GM12891 (cell line): Measurements from ENCODE around the gene ADARB1.

Source experiments
- DNase-seq: peaks from one replicate; pipeline ENCODE4 v3.0.0; 2011; ENCODE audit warnings: low spot score; ENCODE audit not compliant: insufficient read length
- FAIRE-seq: peaks from 2 replicates; lab custom pipeline; 2011; peaks lifted over from hg19 to GRCh38; lab: Jason Lieb, UNC
- PAX5 ChIP-seq: IDR thresholded peaks from 2 replicates; pipeline ENCODE4 v1.6.1; 2011; ENCODE audit warnings: low read length, moderate library complexity, mild to moderate bottlenecking; ENCODE audit not compliant: insufficient read depth, severe bottlenecking
- POLR2A ChIP-seq: IDR thresholded peaks from 2 replicates; pipeline ENCODE4 v1.6.1; 2011; ENCODE audit warnings: low read depth, low read length, control low read depth
- POLR2AphosphoS5 ChIP-seq: IDR thresholded peaks from 2 replicates; pipeline ENCODE4 v1.6.1; 2011; ENCODE audit warnings: low read depth, low read length, control low read depth
- POU2F2 ChIP-seq: IDR thresholded peaks from 2 replicates; pipeline ENCODE4 v1.6.1; 2011; ENCODE audit warnings: low read depth, mild to moderate bottlenecking, control low read depth, low read length, moderate library complexity
- SPI1 ChIP-seq: IDR thresholded peaks from 2 replicates; pipeline ENCODE4 v1.6.1; 2011; ENCODE audit warnings: low read depth, low read length, control low read depth
- TAF1 ChIP-seq: IDR thresholded peaks from 2 replicates; pipeline ENCODE4 v1.6.1; 2011; ENCODE audit warnings: low read depth, low read length, control low read depth

The ADARB1 gene

DNA sequence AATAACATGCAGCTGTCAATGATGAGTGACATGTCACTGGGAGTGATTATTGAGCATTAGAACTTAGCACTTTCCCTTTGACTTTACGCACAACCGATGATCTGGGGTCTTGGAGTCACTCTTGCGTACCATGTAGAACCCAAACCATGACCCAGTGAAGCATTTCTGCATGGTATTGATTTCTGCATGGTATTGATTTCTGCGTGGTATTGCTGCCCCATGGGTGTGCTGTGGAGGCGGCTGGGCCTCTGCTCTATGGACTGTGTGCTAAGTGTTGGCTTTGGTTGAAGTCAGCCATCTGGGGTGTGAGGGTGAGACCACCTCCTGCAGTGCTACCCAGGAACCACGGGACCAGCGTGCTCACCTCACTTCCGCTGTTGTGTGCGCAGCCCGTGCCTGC lies 98.0 kb downstream of the ADARB1 start:
- TF ChIP-seq SPI1 (no peak), TAF1 (no peak), PAX5 (no peak), POU2F2 (no peak), POLR2AphosphoS5 (no peak), POLR2A (no peak)
- FAIRE-seq (no peak), DNase-seq (no peak)

DNA sequence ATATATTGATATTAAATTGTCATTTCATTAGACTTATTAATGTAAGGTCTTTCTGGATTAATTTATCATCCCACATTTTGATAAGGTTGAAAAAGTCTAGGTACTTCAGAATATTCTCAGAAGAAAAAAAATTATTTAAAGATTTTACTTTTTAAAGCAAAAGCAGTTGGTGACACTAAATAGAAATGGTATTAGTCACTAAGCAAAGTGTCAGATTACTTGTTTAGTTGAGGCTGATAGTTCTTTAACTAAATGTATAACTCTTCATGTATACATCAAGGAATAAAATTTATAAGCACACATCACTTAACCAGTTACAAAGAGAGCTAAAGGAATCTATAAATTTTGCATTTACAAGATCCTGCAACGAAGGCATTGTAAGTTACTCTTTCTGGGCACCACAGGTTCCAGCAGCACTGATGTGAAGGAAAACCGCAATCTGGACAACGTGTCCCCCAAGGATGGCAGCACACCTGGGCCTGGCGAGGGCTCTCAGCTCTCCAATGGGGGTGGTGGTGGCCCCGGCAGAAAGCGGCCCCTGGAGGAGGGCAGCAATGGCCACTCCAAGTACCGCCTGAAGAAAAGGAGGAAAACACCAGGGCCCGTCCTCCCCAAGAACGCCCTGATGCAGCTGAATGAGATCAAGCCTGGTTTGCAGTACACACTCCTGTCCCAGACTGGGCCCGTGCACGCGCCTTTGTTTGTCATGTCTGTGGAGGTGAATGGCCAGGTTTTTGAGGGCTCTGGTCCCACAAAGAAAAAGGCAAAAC lies 101.1 kb downstream of the ADARB1 start:
- no peak for FAIRE-seq
- TF ChIP-seq TAF1 = no peak
- no peak for TF ChIP-seq PAX5
- TF ChIP-seq SPI1 = no peak
- no peak for TF ChIP-seq POLR2A
- no peak for TF ChIP-seq POLR2AphosphoS5
- no peak for TF ChIP-seq POU2F2
- DNase-seq = no peak

DNA sequence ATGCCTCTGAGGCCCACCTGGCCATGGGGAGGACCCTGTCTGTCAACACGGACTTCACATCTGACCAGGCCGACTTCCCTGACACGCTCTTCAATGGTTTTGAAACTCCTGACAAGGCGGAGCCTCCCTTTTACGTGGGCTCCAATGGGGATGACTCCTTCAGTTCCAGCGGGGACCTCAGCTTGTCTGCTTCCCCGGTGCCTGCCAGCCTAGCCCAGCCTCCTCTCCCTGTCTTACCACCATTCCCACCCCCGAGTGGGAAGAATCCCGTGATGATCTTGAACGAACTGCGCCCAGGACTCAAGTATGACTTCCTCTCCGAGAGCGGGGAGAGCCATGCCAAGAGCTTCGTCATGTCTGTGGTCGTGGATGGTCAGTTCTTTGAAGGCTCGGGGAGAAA lies 101.8 kb downstream of the ADARB1 start:
- FAIRE-seq (no peak), DNase-seq (no peak)
- TF ChIP-seq TAF1 = no peak
- TF ChIP-seq POLR2A = no peak
- no peak for TF ChIP-seq POLR2AphosphoS5
- TF ChIP-seq POU2F2 = no peak

DNA sequence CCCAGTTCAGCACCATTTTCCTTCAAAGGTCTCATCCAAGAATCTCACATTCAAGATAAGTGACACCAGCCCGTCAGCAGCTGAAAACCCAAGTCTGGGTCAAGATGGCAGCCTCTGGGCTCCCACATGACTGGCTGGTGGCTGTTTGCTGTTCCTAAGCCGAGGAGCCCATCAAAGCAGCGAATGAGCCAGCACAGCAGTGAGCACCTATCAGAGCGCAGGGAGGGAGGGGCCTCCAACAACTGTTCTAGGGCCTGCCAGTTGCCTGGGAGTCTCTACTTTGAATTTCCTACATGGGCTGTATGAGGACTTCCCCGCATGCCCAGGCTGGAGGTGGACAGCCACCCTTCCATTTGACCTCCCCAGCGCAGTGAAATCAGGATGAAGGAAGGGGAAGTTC lies 102.7 kb downstream of the ADARB1 start:
- DNase-seq = no peak
- TF ChIP-seq POLR2A = no peak
- no peak for TF ChIP-seq TAF1
- TF ChIP-seq POU2F2 = no peak
- TF ChIP-seq PAX5 = no peak
- no peak for FAIRE-seq

DNA sequence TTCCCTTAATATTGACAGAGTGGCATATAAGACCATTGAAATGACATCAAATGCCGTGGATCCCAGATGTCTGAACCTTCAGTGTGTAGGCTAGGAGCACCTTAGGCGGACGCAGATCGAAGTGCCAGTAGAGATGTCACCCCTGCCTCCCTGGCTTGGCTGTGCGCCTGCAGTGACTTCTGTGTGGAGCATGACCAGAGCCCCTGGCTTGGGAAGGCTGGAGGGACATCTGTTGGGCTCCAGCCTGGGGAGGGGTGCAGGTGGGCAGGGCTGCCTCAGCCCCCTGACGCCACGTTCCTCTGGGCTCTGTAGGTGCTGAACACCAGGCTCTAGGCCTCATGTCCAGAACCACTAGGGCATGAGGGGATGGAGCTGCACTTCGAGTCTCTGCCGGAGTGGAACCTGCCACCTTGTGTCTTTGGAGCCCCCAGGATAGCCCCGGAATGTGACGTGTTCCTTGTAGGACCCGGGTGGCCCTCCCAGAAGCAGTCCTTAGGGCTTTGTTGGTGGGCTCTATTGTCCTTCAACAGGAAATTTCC lies 103.8 kb downstream of the ADARB1 start:
- FAIRE-seq (no peak), DNase-seq (no peak)
- TF ChIP-seq POLR2A (no peak), POLR2AphosphoS5 (no peak), PAX5 (no peak), TAF1 (no peak), SPI1 (no peak), POU2F2 (no peak)

DNA sequence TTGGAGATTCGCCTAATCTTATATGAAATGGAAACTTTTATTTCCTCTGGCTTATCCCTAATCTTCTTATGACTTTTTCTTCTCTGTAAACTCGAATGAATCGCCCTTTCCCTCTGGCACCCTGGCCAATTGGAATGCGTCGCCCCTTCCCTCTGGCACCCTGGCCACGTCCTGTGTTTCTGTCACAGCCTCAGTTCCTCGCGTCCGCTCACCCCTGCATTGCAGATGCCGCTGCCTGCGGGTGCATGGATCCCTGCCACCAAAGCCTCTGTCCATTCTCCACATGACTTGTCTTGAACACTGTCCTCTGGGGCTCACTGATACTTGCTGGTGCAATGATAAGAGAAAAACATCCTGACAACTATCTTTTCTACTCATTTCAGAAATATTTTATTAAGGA lies 104.6 kb downstream of the ADARB1 start:
- DNase-seq = no peak
- TF ChIP-seq SPI1 = no peak
- no peak for TF ChIP-seq POU2F2
- no peak for TF ChIP-seq TAF1
- no peak for TF ChIP-seq POLR2AphosphoS5
- TF ChIP-seq PAX5 = no peak
- TF ChIP-seq POLR2A = no peak
- no peak for FAIRE-seq

DNA sequence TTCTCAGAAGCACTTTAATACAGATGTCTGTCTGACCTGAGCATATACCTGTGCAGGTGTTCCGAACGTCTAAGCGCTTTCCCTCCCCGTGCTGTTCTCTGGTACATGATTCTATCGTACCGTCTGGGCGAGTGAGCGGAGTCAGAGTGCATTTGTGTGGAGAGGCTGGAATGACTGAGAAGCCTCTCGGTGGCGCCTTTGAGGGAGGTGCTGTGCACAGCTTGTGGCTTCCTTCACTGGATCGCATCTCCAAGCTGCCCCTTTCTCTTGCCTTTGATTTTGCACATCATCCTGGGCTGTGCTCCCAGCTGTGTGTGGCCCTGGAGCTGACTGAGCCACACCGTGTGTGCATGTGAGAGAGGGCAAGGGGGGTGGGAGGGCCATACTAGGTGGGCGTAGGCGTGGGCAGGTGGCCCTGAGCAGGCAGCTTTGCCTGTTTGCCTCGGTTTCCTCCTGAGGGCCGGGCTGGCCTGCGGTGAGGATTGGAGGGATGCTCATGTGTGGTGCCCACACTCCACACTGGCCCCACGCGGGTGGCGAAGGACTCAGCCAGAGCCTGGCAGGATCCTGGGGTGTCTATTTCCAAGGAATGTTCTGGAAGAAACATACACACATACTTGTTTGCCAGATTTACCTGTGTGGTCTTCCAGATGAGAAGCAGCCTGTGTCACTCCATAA lies 105.3 kb downstream of the ADARB1 start:
- no peak for TF ChIP-seq TAF1
- TF ChIP-seq PAX5 = no peak
- no peak for TF ChIP-seq SPI1
- no peak for TF ChIP-seq POU2F2
- TF ChIP-seq POLR2A = no peak
- no peak for TF ChIP-seq POLR2AphosphoS5
- DNase-seq (no peak), FAIRE-seq (no peak)

DNA sequence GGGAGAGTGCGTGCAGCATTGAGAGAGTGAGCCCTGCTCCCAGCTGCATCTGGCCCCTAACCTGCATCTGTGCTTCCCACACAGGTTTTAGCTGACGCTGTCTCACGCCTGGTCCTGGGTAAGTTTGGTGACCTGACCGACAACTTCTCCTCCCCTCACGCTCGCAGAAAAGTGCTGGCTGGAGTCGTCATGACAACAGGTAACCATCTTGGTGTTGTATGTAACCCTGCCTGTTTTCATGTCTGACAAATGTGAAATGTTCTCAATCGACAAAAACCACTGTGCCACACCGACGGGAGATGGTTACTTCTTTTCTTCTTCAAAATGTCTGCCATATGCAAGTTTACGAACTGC lies 105.8 kb downstream of the ADARB1 start:
- no peak for FAIRE-seq
- DNase-seq = no peak
- TF ChIP-seq TAF1 (no peak), POLR2A (no peak), POLR2AphosphoS5 (no peak), POU2F2 (no peak), SPI1 (no peak), PAX5 (no peak)

DNA sequence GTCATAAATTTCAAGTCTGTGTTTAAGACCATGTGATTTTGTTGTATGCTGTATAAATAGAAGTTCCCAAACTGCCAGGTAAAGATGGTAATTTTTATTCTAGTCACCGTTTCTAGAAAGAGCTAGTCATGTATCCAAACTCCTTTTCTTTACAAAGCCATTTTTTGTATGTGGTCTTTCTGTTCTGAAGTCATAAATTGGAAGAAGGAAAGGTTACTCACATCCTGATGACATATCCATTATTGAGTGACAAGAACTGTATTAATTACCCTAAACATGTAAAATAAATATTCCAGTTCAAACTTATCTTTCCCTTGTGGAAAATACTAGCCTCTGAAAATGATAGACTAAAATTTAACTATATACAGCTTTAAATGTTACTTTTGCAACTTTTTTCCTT lies 108.6 kb downstream of the ADARB1 start:
- FAIRE-seq (no peak), DNase-seq (no peak)
- no peak for TF ChIP-seq SPI1
- no peak for TF ChIP-seq PAX5
- no peak for TF ChIP-seq POLR2A
- TF ChIP-seq TAF1 = no peak
- TF ChIP-seq POU2F2 = no peak
- no peak for TF ChIP-seq POLR2AphosphoS5
